22Rv1 (cell line): Measurements from ENCODE around the gene CHD9NB.

ENCODE experiments used
- CTCF ChIP-seq: fragments of 450-650 bp; IDR thresholded peaks from 2 replicates; pipeline ENCODE4 v1.5.1; 2017; ENCODE audit warnings: mild to moderate bottlenecking
- ZFX ChIP-seq: fragments of 450-650 bp; IDR thresholded peaks from 2 replicates; pipeline ENCODE4 v1.6.1; 2017; ENCODE audit warnings: antibody characterized with exemption, borderline replicate concordance

- TF ChIP-seq CTCF (no peak), ZFX (no peak)
These were observed 38.1 kb upstream of the CHD9NB start for GRCh38 chr16:53090591-53091411.
